Stimulated activated CD4-positive, alpha-beta T cell treated with anti-CD3 and anti-CD28 coated beads, Interleukin-1b, Interleukin-23, amount 100 ng/mL, for 24 hours (primary cell): ENCODE measurements around the gene CGB1.
A peak's percentile ranks its signal among the peaks of the same experiment; 100 is the strongest.
"Not testable (repeated sequence)": the region's sequence is repeated elsewhere in the genome, so short reads cannot be mapped to it uniquely, and the experiment has no call there.

Source experiments
- DNase-seq, 4 experiments: peaks; one replicate each; pipeline ENCODE4 v3.0.0-alpha.2; 2020; ENCODE audit warnings: low read depth in 4 of 4, low spot score in 1 of 4

CGB1 gene

DNA sequence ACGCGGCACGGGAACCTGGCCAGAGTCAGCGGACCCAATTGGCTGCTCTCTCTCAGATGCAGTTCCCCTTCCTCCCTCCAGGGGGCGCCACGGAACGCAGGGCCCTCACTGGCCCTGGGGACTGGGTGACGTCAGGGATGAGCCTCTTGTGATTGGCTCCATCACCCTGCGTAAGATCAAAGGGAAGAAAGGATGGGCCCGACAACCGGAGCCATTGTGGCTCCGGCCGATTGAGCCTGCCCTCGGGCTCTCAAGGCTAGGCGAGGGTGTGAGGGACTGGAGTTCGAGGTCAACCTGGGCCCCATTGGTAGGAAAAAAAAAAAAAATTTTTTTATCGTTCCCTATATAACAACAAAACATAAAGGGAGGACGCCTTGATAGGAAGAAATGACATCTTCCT lies at the start of gene CGB1:
TSS of gene CGB1 (minus strand) at position 81 of the 400 bp plus-strand sequence. CDS start 184 bp downstream, outside the sequence.
- peak in 1 of 4 experiments; percentile 35 for DNase-seq

DNA sequence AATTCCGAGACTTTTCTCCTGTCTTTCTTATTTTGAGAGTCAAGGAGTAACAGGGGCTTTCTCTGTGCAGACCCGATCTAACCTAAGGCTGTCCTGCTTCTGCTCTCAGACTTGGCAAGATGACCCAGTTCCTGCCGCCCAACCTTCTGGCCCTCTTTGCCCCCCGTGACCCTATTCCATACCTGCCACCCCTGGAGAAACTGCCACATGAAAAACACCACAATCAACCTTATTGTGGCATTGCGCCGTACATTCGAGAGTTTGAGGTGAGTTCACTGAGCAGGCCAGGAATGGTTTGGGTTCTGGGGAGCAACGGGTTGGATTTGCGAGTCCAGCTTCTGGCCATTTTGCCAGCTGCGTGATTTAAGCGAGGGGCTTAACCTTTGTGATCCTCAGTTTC lies 49.6 kb upstream of the CGB1 start:
- DNase-seq = no peak

DNA sequence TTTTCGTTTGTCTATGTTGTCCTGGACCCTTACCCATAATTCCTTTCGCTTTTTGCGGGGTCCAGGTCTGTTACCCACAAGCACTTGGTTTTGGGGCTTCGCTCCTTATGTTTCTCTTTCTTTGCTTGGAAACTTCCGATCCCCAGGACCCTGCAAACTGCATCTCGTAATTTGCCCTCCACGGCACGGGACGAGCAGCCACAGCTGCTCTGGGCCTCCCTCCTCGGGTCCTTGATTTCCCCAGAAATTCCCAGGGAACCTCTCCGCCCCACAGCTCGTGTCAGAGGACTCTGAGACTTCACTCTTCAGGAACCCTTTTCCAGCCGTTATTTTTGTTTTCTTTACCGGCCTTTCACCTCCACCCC lies 49.2 kb upstream of the CGB1 start:
- no peak for DNase-seq

DNA sequence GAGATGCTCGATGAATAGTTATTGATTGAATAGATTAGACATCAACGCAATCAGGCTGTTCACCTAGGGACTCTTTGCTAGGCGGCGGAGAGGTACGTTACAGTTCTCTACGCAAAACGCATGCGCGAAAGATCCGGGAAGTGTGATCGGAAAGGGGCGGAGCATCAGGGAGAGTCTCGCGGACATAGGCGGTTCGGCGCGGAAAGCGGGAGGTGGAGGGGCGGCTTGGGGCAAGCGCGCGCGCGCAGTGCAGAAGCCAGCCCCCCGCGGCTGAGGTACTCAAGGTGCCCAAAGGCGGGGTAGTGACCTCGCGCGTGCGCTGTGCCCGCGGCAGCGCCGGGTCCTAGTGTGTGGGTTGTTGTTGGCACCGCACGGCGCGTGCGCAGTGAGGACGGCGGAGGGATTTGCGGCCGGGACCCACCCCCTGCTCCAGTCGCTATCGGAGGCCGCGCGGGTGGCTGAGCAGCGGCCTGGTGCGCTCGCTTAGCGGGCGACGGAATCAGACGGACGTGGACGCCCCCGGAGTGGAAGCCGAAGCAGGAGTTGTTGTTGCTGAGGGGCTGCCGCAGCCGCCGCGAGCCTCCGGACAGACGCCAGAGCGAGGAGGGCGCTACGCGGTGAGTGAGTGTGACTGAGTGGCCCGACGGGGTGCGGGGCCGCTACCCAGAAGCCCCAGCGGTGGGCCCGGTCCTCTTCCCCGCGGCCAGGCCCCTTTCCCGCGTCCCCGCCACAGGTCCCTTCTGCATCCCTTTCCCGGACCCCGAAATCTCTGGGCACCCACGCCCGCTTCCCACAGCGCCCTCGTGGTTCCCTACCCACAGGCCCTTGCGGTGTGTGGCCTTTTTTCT lies 48.5 kb upstream of the CGB1 start, which contains the start of gene SNRNP70:
TSS of gene SNRNP70 (plus strand) at position 432 of the 848 bp plus-strand sequence. CDS start 964 bp downstream, outside the sequence.
- DNase-seq = peak; percentile 96 to 98 (median 97)

DNA sequence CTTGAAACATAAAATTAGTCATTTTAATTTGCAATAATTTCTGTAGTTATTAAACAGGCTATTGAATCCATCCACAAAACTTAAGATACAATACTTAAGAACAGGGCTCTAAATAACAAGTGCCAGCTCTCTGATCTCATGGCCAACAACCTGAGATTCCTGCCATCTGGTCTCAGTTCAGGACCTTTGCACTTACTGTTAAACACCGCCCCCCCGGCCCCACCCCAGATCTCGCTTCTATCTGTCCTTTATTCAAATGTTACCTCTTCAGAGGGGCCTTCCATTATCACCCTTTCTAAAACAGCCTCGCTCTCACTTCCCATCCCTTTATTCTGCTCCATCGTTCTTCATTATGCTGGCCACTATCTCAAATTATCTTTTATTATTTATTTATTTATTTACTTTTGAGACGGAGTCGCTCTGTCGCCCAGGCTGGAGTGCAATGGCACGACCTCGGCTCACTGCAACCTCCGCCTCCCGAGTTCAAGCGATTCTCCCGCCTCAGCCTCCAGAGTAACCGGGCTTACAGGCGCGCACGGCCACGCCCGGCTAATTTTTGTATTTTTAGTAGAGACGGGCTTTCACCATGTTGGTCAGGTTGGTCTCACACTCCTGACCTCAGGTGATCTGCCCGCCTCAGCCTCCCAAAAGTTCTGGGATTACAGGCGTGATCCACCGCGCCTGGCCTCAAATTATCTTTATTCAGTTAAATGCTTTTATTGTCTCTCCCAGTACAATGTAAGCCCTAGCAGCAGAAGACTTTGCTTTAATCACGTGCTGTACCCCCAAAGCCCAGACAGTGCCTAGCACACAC lies 47.7 kb upstream of the CGB1 start:
- no peak for DNase-seq

DNA sequence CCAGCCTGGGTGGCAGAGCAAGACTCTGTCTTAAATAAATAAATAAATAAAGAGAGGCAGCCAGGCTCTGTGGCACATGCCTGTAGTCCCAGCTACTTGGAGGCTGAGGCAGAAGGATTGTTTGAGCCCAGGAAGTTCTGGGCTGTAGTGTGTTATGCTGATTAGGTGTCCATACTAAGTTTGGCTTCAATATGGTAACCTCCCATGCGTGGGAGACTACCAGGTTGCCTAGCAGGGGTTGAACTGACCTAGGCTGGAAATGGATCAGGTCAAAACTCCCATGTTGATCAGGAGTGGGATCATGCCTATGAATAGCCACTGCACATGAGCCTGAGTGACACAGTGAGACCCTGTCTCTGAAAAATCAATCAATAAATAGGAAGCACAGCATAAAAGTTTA lies 44.6 kb upstream of the CGB1 start:
- no peak for DNase-seq

DNA sequence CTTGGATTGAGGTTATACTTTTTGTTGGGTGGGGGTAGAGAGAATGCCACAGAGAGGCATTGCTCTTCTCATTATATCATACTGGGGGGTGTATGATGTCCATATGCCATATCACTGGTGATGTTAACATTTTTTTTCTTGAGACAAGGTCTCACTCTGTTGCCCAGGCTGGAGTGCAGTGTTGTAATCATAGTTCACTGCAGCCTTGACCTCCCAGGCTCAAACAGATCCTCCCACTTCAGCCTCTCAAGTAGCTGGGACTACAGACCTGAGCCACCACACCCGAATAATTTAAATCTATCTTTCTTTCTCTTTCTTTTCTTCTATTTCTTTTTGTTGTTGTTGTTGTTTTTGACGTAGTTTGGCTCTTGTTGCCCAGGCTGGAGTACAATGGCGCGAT lies 43.7 kb upstream of the CGB1 start:
- DNase-seq = no peak

DNA sequence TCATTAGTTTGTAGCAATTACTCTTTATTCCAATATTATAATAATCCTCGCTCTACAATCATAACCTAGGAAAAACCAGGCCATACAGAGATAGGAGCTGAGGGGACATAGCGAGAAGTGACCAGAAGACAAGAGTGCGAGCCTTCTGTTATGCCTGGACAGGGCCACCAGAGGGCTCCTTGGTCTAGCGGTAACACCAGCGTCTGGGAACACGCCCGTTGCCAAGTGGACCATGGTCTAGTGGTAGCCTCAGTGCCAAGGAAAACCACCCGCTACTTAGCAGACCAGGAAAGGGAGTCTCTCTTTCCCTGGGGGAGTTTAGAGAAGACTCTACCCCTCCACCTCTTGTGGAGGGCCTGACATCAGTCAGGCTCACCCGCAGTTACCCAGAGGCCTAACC lies 38.2 kb upstream of the CGB1 start:
- DNase-seq = not testable (repeated sequence)

DNA sequence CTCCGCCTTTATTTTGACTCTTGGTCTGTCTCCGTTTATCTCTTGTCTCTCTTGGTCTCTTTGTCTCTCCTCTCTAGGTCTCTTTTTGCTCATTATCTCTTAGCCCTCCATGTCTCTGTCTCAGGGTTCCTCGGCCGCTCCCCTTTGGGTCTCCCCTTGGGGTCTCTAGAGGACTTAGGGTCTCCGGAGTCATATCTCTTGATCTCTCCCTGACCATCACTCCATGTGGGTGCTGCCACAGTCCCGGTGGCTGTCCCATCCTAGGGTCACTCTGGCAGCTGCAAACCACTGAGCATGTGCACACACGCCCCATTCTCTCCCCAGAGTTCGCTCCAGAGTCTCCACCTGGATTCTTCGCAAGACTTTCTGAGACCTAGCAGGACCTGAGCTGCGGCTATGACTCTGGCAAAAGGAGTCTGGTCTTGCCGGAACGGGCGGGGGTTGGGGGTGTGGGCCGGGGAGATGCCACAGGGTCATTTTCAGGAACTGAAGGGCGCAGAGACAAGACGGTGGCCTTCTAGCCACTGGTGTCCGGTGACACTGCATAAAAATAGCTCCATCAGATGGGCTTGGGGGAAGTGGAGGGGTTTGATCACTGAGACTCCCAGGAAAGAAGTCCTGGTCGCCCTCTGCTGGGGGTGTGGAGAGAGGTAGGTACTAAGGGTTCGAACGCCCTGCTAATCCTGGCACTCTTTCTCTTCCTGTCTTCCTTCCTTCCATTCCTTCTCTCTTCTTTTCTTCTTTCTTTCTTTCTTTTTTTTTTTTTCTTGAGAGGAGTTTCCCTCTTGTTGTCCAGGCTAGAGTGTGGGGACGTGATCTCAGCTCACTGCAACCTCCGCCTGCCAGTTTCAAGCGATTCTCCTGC lies 37.1 kb upstream of the CGB1 start:
- no peak for DNase-seq

DNA sequence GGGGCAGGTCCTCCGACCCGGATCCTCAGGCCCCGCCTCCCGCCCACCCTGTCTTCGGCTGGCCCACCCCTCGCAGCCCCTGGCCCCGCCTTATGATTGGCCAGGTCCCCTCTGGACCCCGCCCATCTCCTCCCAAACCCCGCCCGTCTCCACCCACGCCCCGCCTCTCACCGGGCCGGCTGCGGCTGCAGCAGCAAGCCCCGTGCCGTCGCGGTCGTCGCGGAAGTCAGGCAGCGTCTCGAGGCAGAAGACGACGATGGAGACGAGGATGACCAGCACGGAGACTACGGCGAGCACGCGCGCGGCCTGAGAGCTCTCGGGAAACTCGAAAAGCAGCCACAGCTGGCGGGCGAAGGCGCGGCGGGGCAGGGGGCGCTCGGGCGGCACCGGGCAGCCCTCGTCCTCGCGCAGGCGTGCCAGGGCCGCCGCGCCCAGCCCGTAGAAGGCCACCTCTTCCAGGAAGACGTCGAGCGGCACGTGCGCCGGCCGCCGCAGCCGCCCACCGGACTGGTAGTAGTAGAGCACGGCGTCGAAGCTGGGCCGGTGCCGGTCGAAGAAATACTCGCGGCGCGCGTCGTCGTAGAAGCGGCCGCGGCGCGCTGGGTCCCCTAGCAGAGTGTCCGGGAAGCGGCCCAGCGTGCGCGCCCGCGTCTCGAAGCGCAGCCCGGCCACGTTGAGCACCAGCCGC lies 35.3 kb upstream of the CGB1 start:
- DNase-seq = peak in 1 of 4 experiments; percentile 19

DNA sequence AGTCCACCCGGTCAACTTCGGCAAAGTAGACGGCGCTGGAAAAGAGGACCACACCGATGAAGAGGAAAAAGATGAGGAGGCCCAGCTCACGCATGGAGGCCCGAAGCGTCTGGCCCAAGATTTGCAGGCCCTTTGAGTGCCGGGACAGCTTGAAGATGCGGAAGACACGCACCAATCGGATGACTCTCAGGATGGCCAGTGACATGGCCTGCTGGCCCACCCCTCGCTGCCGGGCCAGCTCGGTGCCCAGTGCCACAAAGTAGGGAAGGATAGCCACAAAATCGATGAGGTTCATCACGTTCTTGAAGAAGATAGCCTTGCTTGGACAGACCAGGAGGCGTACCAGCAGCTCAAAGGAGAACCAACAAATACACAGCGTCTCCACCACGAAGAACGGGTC lies 33.7 kb upstream of the CGB1 start:
- no peak for DNase-seq

DNA sequence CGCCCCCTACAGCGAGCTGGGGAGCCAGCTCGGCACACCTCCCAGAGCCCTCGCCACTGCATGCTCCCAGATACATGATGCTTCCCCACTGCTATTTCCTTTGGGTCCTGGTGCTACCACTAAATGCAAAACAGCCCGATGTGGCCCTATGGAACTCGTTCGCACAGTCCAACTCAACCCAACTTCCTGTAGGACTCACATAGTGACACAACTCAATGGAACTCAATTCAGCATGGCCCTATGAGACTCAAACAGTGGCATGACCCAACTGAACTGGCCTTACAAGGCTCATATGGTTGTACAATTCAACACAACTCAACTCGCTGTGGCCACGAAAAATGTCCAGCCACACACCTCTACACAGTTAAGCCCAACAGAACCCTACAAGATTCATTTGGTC lies 32.3 kb upstream of the CGB1 start:
- DNase-seq = no peak

DNA sequence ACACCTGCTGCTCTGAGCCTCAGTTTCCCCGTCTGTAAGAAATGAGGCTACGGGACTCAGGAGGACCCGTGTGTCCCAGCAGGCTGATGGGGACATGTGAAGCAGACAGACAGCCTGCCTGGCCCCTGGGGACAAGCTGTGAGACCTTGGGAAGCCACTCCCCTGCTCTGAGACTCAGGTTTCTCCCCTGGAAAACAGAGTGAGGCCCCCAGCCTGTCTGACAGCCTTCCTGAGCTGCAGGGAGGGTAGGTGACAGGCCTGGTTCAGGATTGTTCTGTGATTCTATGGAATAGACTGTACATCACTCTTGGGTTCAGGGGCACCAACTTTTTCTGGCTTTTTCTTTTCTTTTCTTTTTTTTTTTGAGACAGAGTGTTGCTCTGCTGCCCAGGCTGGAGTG lies 30.9 kb upstream of the CGB1 start:
- no peak for DNase-seq

DNA sequence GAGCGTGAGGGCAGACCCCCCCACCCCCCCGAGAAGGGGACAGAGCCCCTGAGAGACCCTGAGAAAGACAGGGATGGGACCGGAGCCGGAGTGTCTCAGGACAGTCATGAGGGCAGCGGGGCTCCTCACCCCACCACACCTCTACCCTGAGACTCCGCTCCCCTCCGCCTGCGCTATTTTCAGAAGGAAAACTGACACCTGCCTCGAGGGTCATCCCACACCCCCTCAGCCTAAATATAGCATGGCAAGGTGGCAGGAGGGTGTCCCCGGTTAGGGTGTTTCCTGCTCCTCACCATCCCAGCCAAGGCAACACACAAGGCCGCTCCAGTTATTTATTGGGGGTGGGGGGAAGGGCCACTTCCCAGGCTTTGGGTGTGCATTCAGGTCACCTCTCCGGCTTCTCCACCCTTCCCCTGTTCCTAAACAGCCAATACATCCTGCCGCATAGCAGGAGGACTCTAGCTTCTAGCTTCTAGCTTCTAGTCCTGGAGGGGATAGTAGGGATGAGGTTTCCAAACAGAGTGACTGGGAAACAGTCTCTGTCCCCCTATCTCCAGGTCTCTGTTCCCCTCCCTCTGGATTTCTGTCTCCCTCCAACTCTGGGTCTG lies 29.3 kb upstream of the CGB1 start:
- DNase-seq = no peak

DNA sequence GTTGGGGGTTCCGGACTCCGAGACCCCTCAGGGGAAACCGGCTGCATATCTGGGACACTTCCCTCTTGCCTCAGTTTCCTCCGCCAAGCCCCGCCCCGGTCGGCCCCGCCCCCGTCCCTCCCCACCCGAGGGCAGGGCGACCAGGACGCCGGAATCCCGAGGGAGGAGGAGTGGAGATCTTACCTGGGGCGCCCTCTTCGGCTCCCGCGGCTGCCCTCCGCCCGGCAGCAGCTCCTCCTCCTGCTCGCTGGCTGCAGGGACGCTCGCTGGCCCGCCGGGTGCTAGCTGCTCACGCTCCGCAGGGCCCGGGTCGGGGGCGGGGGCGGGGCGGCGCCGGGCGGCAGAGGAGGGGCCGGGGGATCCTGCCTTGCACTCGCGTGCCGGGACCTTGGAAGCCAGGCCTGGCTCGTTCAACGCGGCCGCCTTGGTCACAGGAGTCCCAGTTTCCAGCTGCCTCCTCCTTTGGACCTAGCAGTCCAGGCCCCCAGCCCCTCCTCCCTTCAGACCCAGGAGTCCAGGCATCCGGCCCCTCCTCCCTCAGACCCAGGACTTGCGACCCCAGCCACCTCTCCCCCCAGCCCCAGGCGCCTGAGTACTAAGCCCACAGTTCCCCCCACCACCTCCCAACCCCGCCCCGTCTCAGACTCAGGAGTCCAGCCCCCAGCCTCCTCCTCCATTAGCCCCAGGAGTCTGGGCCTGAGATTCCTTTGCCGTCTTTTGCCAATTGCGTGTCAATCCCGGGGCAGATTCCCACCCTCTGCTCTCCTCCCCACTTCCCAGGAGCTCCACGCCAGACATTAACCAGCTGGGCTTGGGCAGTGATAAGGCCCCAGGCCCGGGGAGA lies 28.3 kb upstream of the CGB1 start, which contains the start of gene NTF4:
TSS of gene NTF4 (minus strand) at position 51 of the 844 bp plus-strand sequence. CDS start 2,821 bp downstream, outside the sequence.
- DNase-seq = no peak

DNA sequence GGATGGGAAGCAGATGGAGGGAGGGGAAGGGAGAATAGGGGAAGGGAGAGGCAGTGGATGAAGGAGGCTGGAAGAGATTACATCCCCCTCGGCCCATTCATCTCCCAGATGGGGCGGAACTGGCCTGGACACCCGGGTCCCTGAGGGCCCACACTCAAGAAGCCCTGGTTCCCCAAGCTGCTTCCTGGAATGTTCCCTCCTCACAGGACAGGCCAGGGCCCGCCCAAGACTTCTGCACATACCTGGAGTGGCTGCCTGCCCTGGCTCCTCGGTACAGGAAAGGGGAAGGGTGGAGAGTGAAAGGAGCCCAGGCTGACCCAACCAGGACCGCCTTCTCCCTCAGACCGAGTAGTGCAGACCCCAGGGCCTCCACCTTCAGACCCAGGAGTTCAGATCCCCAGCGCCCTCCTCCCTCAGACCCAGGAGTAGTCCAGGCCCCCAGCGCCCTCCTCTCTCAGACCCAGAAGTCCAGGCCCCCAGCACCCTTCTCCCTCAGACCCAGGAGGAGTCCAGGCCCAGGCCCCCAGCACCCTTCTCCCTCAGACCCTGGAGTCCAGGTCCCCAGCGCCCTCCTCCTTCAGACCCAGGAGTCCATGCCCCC lies 27.4 kb upstream of the CGB1 start:
- DNase-seq = no peak

DNA sequence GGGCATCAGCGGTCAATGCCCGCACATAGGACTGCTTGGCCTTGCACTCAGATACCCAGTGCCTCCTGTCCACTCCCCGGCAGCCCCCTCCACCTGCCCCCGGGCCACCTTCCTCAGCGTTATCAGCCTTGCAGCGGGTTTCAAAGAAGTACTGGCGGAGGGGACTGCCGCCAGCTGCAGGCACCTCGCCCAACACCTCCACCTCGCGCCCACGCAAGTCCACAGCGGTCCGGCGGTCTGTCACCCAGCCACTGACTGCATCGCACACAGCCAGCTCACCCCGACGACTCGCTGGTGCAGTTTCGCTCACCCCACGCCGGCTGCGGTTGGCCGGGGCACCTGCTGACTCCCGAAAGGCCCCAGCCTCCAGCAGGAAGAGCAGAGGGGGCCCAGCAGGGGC lies 24.8 kb upstream of the CGB1 start:
- DNase-seq = no peak

DNA sequence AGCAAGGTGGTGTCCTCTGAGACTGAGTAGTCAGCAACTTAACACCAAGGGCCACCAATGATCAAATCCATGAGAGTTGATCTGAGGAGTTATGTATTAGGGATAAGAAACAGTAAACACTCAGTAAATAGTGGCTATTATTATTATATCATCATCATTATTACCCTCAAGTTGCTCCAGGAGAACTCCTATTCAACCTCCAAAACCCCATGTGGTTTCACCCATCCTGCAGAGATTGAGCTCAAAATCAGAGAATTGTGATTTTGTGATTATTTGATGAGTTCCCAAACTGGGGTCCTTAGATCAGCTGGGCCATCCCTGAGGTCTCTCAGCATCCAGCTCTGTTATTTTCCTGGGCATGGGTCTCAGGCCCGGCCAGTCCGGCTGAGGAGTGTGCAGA lies 24.3 kb upstream of the CGB1 start:
- no peak for DNase-seq

DNA sequence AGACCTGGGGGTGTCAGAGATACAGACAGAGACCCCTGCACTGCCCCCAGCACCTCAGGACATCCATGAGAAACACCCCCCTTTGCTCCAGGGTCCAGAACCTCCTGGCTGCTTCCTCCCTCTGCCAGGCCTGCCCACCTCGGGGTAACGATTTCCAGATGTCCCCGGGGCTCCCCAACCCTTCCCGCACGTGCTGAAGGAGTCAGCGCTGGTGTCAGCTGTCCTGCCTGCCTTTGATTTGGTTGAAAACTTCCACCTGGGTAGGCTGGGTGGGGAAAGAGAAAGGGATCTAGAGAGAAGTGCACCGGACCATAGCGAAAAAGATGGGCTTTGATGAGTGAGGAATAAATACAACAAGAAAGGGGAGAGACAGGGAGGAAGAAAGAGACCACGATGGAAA lies 22.4 kb upstream of the CGB1 start:
- no peak for DNase-seq
